ENCODE data around the gene SPAG5.

SPAG5 gene

GRCh38 chr17:28643983-28644786, 45.4 kb upstream of the SPAG5 start:
- Histone ChIP-seq H3K36me3 (peaks cover 29% of the 10 kb centered on the region), H3K4me3 (ENCODE audit: low read depth, low read length) (peak overlapping the region; percentile 68), H3K27me3 (no peaks in the 10 kb centered on the region), H3K9me3 (no peaks in the 10 kb centered on the region), H3K4me1 (no peaks in the 10 kb centered on the region)
- DNase-seq = peak; percentile 29
- TF ChIP-seq, protein P1, sequence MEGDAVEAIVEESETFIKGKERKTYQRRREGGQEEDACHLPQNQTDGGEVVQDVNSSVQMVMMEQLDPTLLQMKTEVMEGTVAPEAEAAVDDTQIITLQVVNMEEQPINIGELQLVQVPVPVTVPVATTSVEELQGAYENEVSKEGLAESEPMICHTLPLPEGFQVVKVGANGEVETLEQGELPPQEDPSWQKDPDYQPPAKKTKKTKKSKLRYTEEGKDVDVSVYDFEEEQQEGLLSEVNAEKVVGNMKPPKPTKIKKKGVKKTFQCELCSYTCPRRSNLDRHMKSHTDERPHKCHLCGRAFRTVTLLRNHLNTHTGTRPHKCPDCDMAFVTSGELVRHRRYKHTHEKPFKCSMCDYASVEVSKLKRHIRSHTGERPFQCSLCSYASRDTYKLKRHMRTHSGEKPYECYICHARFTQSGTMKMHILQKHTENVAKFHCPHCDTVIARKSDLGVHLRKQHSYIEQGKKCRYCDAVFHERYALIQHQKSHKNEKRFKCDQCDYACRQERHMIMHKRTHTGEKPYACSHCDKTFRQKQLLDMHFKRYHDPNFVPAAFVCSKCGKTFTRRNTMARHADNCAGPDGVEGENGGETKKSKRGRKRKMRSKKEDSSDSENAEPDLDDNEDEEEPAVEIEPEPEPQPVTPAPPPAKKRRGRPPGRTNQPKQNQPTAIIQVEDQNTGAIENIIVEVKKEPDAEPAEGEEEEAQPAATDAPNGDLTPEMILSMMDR (IDR thresholded peaks at IDR 0.05; ENCODE audit: low read depth, low read length) = peak; percentile 53

GRCh38 chr17:28641579-28641978, 42.8 kb upstream of the SPAG5 start:
- no peak for DNase-seq
- Histone ChIP-seq H3K36me3 (peaks cover 43% of the 10 kb centered on the region), H3K27me3 (no peaks in the 10 kb centered on the region), H3K9me3 (no peaks in the 10 kb centered on the region), H3K4me3 (ENCODE audit: low read depth, low read length) (no peak overlapping the region), H3K4me1 (no peaks in the 10 kb centered on the region)
- TF ChIP-seq, protein P1 (IDR thresholded peaks at IDR 0.05; ENCODE audit: low read depth, low read length) = no peak

DNA sequence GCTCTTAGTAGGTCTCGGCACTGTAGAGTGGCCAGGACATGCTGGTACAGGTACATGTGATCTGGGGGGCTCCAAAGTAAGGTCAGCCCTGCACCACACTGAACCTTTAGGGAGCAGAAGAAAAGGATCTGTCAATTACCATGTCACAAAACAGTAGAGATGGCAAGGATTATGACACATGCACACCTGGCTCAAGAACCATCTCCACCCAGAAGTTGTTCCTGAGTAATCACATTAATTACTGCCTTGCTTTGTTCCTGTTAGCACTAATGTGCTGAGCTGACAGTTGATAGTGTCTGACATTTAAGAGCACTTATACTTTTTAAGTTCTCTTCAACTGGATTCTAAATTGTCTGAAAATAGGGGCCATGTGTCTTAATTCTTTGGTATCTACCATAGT, 36.7 kb upstream of the SPAG5 start:
- TF ChIP-seq, protein P1 (IDR thresholded peaks at IDR 0.05; ENCODE audit: low read depth, low read length) = no peak
- Histone ChIP-seq H3K9me3 (no peaks in the 10 kb centered on the region), H3K36me3 (peaks cover 33% of the 10 kb centered on the region), H3K4me1 (no peaks in the 10 kb centered on the region), H3K27me3 (no peaks in the 10 kb centered on the region), H3K4me3 (ENCODE audit: low read depth, low read length) (no peak overlapping the region)
- no peak for DNase-seq

DNA sequence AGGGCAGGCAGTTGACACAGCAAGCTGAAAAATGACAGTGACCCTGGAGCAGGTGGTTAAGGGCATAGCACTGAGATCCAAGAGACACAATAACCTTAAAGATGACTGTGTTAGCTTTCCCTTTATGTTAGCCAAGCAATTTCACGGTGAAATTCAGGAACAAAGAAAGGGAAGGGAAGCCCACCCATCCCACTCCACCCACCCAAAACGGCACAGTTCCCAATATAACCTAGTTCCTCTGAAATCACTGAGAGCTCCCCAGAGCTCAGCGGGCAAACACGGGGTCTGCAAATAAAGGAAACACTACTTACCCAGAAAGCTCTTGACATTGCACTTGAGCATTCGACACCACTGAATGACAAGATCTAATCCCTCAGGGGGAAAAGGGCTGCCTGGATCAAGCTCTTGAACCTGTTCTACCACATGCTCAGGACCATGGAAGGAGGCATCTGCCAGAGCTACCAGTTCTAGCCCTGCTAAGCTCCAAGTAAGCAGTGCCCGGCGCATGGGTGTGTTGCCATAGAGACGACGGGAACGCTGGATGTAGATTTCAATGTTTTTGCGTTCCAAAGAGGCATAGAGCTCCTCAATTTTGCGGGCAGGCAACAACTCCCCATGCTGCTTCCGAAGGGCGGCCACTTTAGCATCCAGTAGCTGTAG, 35.5 kb upstream of the SPAG5 start:
- TF ChIP-seq, protein P1 (IDR thresholded peaks at IDR 0.05; ENCODE audit: low read depth, low read length) = no peak
- Histone ChIP-seq H3K36me3 (peaks cover 29% of the 10 kb centered on the region), H3K27me3 (no peaks in the 10 kb centered on the region), H3K9me3 (no peaks in the 10 kb centered on the region), H3K4me1 (no peaks in the 10 kb centered on the region), H3K4me3 (ENCODE audit: low read depth, low read length) (no peak overlapping the region)
- no peak for DNase-seq

- TF ChIP-seq, protein P1 (IDR thresholded peaks at IDR 0.05; ENCODE audit: low read depth, low read length) = no peak
- H3K4me1 ChIP-seq = no peaks in the 10 kb centered on the region
- H3K4me3 ChIP-seq (ENCODE audit: low read depth, low read length) = no peak overlapping the region
- H3K36me3 ChIP-seq = peaks cover 11% of the 10 kb centered on the region
- no peaks in the 10 kb centered on the region for H3K9me3 ChIP-seq
- no peak for DNase-seq
- H3K27me3 ChIP-seq = no peaks in the 10 kb centered on the region
Measured at GRCh38 chr17:28626818-28627217, 28.0 kb upstream of the SPAG5 start.

GRCh38 chr17:28624148-28624547, 25.3 kb upstream of the SPAG5 start:
- Histone ChIP-seq H3K4me3 (ENCODE audit: low read depth, low read length) (no peak overlapping the region), H3K27me3 (no peaks in the 10 kb centered on the region), H3K4me1 (no peaks in the 10 kb centered on the region), H3K9me3 (no peaks in the 10 kb centered on the region), H3K36me3 (peaks cover 21% of the 10 kb centered on the region)
- TF ChIP-seq, protein P1 (IDR thresholded peaks at IDR 0.05; ENCODE audit: low read depth, low read length) = no peak
- DNase-seq = no peak
